ENCODE data around the gene APBA1. TPM values are rescaled to one million over a fixed set of nuclear protein-coding genes. Genes with fewer than 3 reads are reported as not detected.

The APBA1 gene
- total RNA-seq, 4 donors from 2014 or later: 3.9 to 16.0 (median 6.6) TPM

DNA sequence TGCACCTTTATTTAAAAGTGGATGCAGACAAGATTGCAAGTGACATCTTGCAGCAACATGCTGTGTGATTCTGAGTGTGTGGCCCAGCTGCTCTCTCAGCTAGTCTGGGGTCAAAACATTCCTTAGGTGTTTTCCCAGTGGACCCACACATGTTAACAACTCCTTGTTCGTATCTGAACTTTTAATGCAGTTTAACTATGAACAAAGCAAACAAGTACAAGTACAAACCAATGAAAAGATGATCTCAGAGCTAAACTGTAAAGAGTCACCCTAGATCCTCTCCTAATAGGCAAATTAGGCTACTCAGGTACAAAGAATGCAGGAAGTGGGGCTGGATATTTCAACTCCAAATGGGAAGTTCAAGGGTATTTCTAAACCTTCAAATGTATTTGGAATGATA lies 238.8 kb downstream of the APBA1 start:
- TF ChIP-seq, protein P1, sequence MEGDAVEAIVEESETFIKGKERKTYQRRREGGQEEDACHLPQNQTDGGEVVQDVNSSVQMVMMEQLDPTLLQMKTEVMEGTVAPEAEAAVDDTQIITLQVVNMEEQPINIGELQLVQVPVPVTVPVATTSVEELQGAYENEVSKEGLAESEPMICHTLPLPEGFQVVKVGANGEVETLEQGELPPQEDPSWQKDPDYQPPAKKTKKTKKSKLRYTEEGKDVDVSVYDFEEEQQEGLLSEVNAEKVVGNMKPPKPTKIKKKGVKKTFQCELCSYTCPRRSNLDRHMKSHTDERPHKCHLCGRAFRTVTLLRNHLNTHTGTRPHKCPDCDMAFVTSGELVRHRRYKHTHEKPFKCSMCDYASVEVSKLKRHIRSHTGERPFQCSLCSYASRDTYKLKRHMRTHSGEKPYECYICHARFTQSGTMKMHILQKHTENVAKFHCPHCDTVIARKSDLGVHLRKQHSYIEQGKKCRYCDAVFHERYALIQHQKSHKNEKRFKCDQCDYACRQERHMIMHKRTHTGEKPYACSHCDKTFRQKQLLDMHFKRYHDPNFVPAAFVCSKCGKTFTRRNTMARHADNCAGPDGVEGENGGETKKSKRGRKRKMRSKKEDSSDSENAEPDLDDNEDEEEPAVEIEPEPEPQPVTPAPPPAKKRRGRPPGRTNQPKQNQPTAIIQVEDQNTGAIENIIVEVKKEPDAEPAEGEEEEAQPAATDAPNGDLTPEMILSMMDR (IDR thresholded peaks at IDR 0.05; ENCODE audit: low read depth): no peak

DNA sequence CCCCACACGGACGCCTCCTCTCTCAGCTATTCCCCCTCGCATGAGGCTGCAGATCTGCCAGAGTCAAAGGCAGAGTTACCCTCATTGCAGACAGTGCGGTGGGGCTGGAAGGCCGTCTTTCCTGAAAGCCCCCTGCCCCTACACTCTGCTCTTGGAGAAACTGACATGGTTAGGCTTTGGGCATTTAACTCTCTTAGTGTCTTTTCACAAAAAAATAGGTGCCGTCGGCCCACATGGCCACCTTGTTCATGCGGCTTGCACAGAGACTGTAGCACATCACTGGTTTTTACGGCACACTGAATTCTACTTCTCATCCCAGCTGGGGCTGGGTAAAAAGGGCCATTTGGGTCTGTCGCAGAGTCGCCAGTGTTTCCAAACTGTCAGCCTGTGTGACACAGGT lies 239.5 kb downstream of the APBA1 start:
- TF ChIP-seq, protein P1 (IDR thresholded peaks at IDR 0.05; ENCODE audit: low read depth): no peak

DNA sequence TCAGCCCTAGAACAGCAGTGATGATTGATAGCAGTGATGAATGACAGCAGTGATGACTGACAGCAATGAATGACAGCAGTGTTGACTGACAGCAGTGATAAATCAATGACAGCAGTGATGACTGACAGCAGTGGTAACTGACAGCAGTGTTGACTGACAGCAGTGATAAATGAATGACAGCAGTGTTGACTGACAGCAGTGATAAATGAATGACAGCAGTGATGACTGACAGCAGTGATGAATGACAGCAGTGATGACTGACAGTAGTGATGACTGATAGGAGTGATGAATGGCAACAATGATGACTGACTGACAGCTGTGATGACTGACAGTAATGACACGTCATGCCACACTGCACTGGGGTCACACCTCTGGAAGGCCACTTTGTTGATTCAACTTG lies 240.4 kb downstream of the APBA1 start:
- TF ChIP-seq, protein P1 (IDR thresholded peaks at IDR 0.05; ENCODE audit: low read depth): no peak

DNA sequence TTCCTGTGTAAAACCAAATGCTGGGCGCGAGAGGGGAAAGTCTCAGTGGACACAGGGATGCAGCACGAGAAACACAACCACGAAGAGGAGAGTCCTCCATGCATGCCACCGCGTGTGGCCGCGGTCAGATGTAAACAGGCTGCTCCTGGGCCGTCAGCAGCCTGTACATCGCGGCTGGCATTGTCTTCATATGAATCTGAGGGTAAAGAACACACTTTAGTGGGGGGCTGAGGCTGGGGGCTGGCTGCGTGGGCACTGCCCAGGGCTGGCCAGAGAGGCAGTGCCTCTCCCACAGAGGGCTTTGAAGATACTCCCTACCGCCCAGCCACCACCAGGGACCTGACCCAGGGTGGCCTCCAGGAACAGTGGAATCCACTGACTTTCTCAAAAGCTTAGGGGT lies 241.0 kb downstream of the APBA1 start:
- TF ChIP-seq, protein P1 (IDR thresholded peaks at IDR 0.05; ENCODE audit: low read depth): no peak

DNA sequence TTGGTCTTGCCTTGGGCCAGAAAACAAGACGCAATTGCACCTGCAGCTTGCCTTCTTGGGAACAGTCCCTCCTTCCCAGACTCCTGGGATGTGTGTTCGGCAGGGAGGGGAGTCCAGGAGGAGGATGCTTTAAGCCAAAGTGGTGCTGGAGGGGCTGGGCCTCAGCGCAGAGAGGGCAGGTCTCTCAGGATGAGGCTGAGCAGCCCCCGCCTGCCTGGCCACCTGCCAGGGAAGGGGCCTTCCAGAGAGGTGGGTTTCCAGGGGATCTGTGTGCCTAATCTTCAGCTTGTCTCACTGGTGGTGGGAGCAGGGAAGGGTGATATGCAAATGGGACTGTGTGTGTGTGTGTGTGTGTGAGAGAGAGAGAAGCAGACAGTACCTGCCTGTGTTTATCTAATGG lies 242.0 kb downstream of the APBA1 start:
- TF ChIP-seq, protein P1 (IDR thresholded peaks at IDR 0.05; ENCODE audit: low read depth): no peak

DNA sequence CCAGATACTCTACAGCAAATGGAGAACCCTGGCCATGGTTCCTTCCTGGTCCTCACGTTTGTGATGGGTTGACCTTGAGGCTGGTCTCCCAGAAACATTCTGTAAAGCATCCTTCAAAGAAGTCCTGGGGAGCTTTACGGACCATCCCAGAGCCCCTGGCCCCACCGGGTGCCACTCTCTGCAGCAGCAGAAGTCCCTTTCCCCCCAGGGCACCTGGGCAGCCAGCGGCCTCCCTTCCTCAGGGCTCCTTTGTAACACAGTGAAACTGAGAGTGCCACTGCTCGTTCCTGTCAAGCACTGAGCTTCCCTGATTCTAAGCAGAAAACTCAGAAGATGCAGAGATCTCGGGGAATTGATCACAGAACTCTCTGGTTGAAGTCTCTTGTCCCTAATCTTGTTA lies 242.9 kb downstream of the APBA1 start:
- TF ChIP-seq, protein P1 (IDR thresholded peaks at IDR 0.05; ENCODE audit: low read depth): no peak

DNA sequence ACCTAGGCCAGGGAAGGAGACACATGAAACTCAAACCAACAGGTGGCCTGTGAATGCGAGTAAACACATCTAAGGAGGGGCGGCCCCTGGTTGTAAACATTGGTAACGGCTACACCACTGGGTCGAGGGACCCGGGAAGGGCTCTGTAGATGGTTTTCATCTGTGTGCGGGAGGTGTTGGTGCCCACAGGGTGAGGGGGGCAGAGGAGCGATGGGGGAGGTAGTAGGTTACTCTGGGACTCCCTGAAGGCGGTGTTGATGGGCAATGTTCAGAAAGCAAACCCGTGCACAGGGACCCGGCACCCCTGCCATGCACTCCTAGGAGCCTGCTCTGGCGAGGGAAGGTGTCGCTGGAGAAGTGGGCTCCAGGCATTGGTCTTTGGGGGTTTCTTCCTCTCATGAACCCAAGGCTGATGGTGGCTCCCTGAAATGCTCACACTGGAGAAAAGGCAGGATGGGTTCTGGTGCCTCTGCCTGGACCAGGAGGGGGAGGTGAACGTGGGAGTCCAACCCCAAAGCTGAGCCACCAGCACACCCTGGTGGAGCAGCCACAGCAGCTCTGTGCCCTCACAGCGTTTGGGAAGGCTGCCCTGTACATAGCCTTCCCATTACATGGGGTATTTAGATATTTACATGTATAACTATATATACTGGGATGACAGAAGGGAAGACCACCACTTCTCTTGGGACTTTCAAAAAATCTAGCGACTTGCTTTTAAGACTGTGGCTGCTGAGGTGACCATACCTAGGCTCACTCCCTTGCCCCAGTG lies 244.0 kb downstream of the APBA1 start:
- TF ChIP-seq, protein P1 (IDR thresholded peaks at IDR 0.05; ENCODE audit: low read depth): no peak
